Fibroblast of skin of right biceps (primary cell): ENCODE data around the gene PNPO.
"Not testable (repeated sequence)": the region's sequence is repeated elsewhere in the genome, so short reads cannot be mapped to it uniquely, and the experiment has no call there.

ENCODE experiments used
- DNase-seq: peaks from one replicate; pipeline ENCODE4 v3.0.0-alpha.2; 2013

PNPO gene

GRCh38 chr17:47980541-47980940, 39.2 kb downstream of the PNPO start:
- no peak for DNase-seq

GRCh38 chr17:47981462-47981861, 40.1 kb downstream of the PNPO start:
- DNase-seq = no peak

DNA sequence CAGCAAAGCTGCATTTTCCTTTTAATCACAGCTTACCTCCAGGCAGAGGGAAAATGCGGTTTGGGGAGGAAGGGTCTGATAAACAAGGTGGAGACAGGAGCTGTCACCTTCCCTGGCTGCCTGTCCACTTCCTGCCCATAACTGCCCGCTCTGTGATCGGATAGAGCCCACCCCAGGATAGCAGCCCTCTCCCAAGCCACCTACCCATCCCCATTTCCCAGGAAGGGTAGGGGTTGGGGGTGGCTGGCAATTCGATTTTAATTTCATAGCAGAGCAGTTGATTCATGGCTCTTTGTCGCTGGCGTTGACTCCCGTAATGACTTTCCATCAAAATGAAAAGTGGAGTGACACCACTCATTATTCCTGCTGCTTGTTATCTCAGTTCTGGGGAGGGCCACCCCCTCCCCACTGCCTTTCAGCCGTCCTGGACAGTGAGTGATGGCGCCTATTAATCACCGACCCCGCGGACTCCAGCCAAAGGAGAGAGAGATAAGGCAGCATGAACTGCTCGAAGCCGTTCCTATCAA, 40.8 kb downstream of the PNPO start:
- no peak for DNase-seq

DNA sequence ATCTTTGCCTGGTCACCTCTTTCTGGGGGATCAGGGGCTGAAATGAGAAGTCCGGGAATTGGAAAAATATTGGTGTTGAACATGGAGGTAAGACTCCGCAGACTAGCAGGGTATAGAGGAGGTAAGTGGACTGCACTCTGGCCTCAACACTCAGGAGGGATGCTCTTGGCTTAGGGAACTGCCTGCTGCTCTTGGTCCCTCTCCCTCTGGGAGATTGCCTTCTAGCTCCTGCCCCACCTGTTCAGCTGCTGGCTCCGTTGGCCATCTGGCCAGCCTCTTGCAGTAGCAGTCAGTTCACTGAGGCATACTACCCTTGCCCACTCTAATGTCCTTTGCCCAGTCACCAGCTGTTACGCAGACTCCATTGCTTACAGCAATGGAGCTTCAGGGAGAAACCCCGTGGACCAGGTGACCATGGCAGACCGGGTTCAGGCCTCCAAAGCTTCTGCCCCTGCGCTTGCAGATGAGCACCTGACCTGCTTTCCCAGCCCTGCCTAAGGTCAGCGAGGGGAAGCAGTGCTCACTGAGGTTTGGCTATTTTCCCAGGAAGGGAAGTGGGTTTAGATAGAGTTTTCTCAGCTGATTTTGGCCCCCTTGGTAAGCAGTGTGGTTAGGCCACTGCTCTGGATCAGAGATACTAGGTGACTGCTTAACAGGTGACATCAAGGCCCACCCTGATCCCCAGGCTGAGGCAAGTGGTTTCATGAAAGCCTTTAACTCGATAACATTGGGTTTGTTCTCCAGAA, 41.4 kb downstream of the PNPO start:
- DNase-seq = no peak

GRCh38 chr17:47983492-47984223, 42.3 kb downstream of the PNPO start:
- no peak for DNase-seq

DNA sequence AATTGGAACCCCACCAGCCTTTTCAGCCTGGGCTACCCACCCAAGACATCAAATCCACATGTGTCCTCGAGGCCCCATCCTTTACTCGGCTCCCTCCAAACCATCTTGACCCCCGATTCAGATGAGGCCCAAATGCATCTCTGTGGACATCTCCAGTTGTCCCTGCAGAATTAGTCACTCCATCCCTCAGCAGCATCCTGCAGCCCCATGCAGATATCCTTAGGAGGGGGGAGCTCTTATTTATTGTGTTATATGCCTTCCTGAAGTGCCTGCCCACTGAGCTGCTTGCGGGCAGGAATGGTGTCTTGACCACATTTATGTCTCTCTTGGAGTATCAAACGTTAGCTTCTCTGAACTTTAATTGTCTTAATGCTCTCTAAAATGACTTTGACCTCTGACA, 45.1 kb downstream of the PNPO start:
- no peak for DNase-seq

- peak; percentile 33 for DNase-seq
These were observed 46.0 kb downstream of the PNPO start for GRCh38 chr17:47987240-47987835.

DNA sequence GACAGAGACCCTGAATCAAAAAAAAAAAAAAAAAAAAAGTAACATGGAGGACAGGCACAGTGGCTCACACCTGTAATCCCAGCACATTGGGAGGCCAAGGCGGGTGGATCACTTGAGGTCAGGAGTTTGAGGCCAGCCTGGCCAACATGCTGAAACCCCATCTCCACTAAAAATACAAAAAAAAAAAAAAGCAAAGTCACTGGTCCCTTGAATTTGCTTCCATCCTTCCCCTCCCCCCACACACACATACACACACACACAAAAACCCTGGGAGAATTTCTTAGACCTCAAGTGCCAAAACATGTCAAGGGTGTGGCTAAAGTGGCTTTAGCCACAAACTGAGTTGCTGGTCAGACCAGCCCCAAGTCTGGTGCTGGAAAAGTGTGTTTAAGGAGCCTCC, 47.1 kb downstream of the PNPO start:
- DNase-seq = not testable (repeated sequence)

DNA sequence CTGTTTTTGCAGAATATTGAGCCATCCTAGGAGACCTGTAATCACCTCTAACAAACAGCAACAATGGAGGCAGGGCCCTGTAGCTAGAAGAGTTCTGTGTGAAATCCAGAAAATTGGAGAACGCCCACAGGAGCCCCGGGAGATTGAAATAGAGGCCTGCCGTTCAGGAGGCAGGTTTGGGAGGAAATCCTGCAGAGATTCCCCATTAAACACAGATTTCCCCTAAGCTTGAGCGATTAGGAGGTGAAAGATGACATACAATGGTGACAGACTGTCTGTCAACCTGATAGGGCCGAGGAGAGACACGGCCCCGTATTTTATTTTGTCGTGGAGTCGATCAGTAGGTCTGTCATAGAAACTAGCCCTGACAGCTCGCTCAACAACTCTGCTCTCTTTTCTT, 47.8 kb downstream of the PNPO start:
- no peak for DNase-seq

DNA sequence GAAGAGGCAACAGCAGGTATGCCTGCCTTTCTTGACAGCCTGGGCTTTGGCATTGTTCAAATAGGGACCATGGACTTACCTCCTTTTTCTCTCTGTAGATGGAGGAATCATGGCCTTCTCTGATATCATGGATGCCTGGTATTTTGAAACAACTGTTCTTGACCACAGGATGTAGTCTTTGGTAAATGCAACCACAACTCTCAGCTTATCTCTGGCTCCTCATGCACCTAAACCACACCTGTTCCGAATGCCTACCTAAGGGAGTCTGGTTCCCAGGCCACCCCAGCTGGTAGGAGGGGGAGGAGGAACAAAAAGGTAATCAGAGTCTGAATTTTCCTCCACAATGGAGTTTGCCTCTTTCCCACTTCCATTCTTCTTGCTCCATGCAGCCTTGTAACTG, 48.3 kb downstream of the PNPO start:
- no peak for DNase-seq

- DNase-seq = no peak
These were observed 49.8 kb downstream of the PNPO start for GRCh38 chr17:47990962-47991731.

DNA sequence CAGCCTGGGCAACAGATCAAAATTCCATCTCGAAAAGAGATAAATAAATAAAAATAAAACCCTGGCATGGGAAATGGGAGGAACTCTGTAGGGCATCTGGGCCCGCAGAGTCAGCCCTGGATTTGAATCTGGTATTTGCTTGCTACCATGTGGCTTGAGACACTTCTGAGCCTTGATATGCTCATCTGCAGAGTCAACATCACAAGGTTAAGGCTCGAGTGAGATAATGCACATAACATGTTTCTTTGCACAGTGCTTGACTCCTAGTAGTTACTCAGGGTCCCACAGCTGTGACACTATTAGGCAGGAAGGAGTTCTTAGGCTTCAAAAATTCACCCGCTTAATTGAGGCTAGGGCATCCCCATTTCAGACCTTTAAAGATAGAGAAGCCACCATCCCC, 50.8 kb downstream of the PNPO start:
- DNase-seq = no peak

GRCh38 chr17:47993031-47993564, 51.7 kb downstream of the PNPO start:
- DNase-seq = no peak

- no peak for DNase-seq
These were observed 52.6 kb downstream of the PNPO start for GRCh38 chr17:47993964-47994363.

- DNase-seq = no peak
These were observed 53.4 kb downstream of the PNPO start for GRCh38 chr17:47994724-47995123.

DNA sequence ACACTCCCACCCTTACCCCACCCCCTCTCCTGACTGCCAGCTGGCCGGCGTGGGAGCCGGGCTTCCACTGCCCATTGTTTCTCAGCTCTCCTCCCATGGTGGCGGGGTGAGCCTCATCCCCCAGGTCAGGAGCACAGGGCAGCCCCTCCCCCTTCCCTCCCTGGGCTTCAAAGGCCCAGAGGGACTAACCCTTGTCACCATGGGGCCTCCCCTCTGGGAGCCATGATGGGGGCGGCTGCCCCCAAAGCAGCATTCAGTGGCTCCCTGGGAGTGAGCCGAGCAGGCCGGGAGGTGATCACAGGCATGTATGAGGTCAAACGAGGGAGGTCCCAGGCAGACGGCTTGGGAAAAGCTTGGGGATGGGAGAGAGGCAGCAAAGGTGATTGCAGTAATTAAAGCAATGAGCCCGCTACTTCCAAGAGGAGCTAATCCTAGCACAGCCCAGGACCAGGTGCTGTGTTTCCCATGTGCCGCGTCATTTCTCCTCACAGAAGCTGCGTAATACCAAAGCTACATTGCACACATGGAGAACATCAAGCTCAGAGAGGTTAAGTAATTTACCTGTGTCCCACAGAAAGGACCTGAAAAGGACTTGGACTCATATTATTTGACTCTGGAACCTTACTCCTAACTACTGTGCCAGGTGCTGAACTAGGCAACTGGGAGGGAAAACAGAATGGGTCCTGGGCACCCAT, 54.0 kb downstream of the PNPO start:
- no peak for DNase-seq

- no peak for DNase-seq
These were observed 54.8 kb downstream of the PNPO start for GRCh38 chr17:47996201-47996600.

GRCh38 chr17:47997586-47997985, 56.2 kb downstream of the PNPO start:
- no peak for DNase-seq

GRCh38 chr17:47998044-47998443, 56.7 kb downstream of the PNPO start:
- no peak for DNase-seq
